Dermis blood vessel endothelial cell (primary cell): ENCODE measurements around the gene RPL22. TPM values are rescaled to one million over a fixed set of nuclear protein-coding genes. Genes with fewer than 3 reads are reported as not detected.

Experiments used
- DNase-seq: peaks from one replicate; pipeline ENCODE4 v3.0.0; 2010
- total RNA-seq: library from RNA; depleted of rRNA; stranded (reverse); fragments of >200 nt; gene quantifications from 2 replicates; pipeline ENCODE4 v1.2.3, GENCODE V29; 2014

The RPL22 gene
- total RNA-seq, 1 donor from 2014 or later, result 146 TPM

DNA sequence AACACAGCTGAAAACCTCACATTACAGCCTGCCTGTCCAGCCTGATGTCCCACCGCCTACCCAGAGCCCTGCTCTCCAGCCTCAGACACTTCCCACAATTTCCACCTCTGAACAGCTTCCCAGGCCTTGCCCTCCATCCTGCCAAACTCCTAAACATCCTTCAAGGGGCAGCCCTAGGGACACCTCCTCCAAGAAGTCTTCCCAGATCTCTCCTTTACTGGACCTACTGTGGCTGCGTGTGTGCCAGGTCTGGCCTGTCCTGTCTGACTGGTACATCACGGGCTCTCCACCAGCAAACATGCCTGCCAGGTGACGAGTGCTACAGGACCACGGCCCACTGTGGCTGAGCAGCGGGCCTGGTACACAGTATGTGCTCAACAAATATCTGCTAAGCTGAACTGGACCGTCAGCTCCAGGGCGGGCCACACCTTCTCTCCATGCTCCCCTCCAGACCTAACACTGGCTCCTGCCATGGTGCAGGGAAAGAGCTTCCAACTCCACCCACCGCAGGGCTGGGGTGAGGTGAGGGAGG, 48.0 kb downstream of the RPL22 start:
- DNase-seq, result no peak

DNA sequence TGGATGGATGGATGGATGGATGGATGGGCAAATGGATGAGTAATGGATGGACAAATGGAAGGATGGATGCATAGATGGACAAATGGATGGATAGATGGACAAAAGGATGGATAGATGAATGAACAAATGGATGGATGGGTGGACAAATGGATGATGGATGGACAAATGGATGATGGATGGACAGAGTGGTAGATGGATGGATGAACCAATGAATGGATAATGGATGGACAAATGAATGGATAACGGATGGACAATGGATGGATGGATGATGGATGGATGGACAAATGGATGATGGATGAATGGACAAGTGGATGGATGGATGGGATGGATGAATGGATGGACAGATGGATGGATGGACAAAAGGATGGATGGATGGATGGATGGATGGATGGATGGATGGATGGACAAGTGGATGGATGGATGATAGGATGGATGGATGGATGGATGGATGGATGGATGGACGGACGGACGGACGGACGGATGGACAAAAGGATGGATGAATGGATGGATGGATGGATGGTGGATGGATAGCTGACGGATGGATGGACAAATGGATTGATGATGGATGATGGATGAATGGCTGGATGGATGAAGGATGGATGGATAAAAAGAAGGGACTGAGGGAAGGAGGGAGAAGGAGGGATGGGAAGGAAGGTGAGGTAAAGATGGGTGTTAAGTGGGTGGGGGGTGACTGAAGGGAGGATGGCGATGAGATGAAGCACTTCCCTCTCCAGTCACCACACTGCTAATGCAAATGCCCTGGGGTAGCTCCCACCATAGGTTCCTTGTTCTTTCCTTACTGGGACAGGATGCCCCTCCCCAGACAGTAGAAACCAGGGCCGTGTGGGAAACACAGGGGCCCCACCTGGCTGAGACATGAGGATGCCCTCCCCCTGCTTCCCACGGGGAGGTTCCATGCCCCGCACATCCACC, 49.1 kb downstream of the RPL22 start:
- no peak for DNase-seq

DNA sequence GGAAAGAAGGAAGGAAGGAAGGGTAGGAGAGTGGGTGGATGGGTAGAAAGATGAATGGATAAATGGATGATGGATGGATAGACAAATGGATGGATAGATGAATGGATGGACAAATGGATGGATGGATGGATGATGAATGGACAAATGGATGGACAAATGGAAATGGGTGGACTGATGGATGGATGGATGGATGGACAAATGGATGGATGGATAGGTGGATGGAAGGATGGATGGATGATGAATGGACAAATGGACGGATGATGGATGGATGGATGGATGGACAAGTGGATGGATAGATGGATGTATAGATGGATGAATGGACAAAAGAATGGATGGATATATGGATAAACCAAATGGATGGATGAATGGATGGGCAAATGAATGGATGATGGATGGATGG, 49.8 kb downstream of the RPL22 start:
- no peak for DNase-seq

DNA sequence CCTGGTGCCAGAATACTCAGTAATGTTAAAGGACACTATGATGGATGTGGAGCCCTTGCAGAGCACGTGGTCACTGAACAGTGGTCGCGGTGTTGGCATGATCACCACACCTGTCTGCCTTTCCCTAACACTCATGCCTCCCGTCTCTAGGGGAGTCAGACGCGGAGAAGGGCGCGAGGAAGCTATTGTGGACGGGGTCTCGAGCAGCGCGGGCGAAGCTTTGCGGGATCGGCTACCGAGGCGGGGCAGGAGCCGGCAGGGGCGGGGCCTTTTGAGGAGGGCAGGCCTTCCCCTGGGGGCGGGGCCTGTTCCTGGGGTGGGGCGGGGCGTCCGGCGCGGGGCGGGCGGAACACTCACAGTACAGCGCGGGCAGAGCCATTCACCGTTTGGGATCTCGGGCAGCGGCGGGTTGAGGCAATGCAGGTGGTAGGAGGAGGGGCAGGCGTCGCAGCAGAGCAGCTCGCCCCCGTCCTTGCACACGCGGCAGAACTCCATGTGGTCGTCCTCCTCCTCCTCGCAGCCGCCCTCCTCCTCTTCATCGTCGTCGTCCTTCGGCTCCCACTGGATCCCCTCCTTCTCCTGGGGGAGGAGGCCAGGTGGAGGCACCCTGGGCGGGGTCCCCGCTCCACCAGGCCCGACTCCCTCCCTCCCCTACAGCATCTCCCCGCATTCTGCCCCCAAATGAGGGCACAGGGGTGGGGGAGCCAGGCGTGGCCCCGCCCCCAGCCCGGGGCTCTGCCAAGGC, 50.7 kb downstream of the RPL22 start:
- peak; percentile 39 for DNase-seq

DNA sequence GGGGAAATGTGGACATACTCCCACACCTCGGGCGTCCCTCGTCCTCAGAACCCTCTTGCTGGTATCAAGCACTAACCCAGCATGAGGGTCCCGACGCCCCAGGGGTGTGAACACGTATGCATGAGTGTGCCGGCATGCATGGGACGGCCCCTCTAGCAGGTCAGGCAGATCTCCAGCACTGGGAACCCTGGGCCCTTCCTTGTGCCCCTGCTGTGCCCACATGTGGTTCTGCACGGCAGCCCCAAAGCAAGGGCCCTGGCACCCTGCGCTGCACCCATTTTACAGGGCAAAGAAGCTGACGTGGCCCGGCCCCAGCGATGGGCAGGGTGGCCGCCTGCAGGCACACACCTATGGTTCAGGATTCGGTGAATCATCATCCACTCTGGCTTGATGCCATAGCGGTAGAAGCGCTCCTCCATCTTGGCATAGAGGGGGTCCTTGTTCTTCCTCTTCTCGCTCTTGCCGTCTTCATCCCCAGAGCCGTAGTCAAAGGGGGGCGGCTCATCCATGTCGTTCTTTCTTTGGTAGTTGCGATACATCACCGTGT, 53.5 kb downstream of the RPL22 start:
- DNase-seq, result no peak

DNA sequence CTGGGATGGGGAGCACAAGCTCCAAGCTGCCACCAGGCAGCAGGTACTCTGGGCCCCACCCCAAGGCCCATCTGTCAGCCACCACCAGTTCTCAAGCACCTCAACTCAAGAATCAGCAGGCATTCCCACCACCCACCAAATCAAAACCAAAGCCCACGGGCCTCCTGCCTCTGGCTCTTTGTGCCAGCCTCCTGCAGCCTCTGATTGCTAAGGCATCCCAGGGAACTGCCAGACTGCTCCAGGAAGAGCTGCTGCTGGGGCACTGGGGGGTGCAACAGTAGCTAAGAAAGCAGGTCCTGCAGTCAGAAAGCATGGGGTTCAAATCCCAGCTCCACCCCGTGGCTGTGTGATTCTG, 54.0 kb downstream of the RPL22 start:
- DNase-seq, result no peak

DNA sequence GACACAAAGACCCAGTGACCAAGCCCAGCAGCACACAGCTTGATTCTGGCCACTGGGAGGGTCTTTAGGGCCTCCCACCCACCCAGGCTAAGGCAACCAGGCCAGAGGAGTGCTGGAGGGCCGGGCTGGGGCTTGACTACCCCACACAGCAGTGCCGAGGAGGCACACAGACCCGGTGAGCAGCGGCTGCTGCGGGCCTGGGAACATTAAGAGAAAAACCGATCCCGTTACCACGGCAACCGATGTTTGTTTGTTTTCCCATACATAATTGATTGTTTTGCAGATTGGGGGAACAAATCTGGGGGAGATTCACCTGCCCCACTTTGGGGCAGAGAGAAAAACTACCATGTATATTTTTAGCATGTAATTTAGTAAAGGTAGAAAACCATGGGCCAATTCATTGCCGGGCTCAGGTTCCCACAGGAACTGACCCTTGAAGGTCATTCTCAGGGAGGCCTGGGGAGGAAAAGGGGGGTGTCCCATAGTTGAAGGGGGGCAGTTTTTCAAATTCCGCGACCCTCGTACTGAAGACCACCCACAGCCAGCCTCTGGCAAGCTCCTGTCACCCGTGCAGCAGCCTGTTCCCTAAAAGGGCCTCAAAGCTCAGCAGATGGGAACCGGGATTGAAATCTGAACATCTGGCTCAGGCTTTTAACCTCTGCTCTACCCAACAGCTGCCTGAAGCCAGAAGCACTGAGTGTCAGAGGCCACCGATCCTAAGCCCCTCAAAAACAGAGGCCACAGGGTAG, 54.6 kb downstream of the RPL22 start:
- DNase-seq, result no peak

DNA sequence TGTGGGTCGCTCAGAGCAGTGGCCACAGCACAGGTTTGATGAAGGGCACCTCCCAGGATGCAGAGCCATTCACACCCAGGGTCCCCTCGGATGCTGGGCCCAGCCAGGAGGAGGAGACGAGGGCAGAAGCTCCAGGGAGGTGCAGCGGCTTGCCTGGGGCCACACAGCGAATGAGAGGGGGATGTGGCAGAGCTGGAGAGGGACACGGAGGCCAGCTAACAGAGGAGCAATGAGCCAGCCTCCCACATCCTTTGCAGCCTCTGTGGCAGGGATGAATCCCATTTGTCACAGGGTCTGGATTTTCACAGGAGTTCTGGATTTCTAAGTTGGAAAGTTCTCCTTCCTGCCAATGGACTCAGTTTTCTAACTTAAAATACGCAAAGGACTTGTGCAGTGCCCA, 55.2 kb downstream of the RPL22 start:
- DNase-seq, result no peak

DNA sequence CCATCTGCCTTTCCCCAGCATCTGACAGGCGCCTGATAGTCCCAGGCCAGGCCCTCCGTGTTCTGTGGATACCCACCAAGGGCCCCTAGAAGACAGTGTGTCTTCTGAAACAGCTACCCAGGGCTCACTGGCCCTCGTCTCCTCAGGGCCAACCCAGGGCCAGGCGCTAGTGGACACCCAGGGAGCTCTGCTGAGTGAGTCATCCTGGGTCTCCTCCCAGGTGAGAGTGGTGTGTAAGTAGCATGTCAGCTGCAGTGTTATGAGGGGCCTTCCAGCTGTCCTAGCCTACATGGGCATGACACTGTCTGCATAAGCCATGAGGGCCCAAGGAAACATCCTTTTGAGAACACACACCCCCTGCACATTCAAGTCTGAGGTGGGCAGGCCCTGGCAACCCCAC, 56.0 kb downstream of the RPL22 start:
- no peak for DNase-seq

DNA sequence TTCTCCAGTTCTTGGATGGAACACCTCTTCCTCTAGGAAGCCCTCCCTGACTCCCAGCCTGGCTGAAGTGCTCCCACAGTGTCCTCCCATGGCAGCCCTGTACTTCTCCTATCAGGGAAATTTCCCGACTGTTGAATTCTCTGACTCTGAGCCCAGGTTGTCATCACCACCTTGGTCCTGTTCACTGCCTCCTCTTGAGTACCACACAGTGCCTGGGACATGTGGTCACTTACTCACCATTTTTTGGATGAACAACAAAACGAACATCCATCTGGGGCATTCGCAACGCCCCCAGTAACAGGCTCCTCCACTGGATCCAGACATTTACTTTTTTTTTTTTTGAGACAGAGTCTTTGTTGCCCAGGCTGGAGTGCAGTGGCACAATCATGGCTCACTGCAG, 56.7 kb downstream of the RPL22 start:
- no peak for DNase-seq

DNA sequence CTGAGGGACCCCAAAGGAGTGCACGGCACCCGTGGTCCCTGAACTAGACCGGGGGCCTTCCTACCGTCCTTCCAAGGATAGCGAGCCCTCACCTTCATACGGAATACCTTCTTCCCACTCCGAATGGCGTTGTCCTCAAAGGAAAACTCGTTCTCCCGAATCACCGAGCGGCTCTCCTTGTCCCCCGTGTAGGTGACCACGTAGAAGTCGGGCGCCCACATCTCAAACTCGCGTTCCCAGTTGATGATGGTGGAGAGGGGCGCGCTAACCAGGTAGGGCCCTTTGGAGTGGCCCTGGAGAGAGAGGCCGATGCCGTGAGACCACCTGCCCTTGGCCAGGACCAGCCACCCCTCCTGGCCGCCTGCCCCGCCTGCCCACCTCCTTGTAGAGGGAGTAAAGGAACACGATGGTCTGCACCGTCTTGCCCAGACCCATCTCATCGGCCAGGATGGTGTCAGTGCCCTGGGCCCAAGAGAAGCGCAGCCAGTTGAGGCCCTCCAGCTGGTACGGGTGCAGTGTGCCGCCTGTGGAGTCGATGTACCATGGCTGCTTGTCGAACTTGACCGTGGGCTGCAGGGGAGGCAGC, 57.3 kb downstream of the RPL22 start:
- DNase-seq, result no peak

DNA sequence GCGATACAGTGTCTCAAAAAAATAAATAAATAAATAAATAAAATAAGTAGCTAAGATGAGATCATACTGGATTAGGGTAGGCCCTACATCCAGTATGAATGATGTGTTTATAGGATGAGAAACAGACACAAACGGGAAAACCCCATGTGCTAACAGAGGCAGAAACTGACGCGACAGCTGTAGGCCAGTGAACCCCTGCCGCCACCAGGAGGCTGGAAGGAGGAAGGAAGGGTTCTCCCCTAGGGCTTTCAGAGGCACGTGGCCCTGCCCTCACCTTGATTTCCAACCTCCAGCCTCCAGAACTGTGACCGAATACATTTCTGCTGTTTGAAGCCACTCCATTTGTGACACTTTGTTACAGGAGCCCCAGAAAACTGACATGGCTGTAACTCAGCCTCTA, 57.8 kb downstream of the RPL22 start:
- no peak for DNase-seq

DNA sequence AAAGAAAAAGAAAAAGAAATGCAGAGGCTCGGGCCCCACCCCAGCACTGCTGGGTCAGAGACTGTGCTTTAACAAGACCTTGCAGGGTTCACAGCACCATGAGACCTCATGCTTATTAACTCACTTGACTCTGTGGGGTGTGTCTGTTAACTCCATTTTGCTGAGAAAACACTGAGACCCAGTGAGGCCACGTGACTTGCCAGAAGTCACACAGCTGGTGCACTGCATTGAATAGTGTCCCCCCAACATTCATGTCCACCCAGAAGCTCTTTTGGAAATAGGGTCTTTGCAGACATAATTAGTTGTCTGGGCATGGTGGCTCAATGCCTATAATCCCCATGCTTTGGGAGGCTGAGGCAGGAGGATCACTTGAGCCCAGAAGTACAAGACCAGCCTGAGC, 59.0 kb downstream of the RPL22 start:
- DNase-seq, result no peak

DNA sequence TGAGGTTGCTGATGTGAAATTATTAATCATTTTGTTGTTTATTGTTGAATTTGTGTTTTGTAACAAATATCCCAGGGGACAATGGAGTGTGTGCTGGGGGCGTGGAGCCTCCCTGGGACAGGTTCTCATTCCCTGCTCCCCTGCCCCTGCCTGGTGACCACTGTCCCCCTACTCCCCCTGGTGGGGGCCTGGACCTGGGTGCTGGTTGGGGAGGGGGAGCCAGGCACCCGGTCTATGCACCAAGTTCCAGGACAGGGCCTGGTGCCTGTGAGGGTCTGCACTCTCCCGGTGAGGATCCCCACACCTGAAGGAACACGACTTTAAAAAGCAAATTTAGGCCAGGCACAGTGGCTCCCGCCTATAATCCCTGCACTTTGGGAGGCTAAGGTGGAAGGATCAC, 61.6 kb downstream of the RPL22 start:
- no peak for DNase-seq

DNA sequence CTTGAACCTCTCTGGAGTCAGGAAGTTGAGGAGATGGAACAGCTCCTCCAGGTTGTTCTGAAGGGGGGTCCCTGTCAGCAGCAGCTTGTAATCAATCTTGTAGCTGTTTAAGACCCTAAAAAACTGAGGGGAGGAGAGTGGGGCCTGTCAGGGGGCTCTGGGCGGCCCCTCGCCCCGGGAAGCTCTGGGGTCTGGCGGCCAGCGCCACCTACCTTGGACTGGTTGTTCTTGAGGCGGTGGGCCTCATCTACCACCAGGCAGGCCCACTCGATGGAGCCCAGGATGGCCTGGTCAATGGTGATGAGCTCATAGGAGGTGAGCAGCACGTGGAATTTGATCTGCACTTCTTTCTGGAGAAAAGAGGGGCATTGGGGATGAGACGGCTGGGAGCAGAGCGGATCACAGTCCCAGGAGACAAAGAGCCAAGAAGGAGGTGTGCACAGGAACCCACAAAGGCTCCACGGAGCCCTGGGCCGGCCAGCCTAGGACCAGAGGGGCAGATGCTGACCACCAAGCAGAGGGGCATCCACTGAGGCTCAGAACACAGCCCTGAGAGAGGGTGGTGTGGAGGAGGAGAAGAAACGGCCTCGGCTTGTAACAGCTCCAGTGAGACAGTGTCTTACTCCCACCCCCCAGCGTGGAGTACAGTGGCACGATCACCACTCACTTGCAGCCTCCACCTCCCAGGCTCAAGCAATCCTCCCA, 62.7 kb downstream of the RPL22 start:
- DNase-seq, result no peak

Other genes starting within 250 kb of the RPL22 start
- gene NPHP4, start 207.2 kb downstream of the RPL22 start, total RNA-seq, result 5.1 and 5.8 TPM in 2 replicates
- 2.5 and 2.9 TPM in 2 replicates for gene KCNAB2, start 153.7 kb downstream of the RPL22 start, total RNA-seq
- gene CHD5, start 19.3 kb downstream of the RPL22 start, total RNA-seq, result under 0.01 TPM in 1 of 2 replicates, not detected in the other
- 3.4 and 37.6 TPM in 2 replicates for gene RNF207, start 6.5 kb upstream of the RPL22 start, total RNA-seq
- gene ICMT, start 36.4 kb upstream of the RPL22 start, total RNA-seq, result 81.7 and 121 TPM in 2 replicates
- not detected in 2 replicates for gene HES3, start 44.6 kb upstream of the RPL22 start, total RNA-seq
- 2.2 and 2.8 TPM in 2 replicates for gene GPR153, start 61.5 kb upstream of the RPL22 start, total RNA-seq
- gene ACOT7, start 194.2 kb upstream of the RPL22 start, total RNA-seq, result 17.5 and 33.7 TPM in 2 replicates
- 9.9 and 14.1 TPM in 2 replicates for gene HES2, start 220.3 kb upstream of the RPL22 start, total RNA-seq
- gene ESPN, start 225.2 kb upstream of the RPL22 start, total RNA-seq, result 0.60 and 0.68 TPM in 2 replicates